ENCODE data around the gene DLG5.

GRCh38 chr10:77804371-77804770, 122.2 kb downstream of the DLG5 start:
- TF ChIP-seq, protein P1, sequence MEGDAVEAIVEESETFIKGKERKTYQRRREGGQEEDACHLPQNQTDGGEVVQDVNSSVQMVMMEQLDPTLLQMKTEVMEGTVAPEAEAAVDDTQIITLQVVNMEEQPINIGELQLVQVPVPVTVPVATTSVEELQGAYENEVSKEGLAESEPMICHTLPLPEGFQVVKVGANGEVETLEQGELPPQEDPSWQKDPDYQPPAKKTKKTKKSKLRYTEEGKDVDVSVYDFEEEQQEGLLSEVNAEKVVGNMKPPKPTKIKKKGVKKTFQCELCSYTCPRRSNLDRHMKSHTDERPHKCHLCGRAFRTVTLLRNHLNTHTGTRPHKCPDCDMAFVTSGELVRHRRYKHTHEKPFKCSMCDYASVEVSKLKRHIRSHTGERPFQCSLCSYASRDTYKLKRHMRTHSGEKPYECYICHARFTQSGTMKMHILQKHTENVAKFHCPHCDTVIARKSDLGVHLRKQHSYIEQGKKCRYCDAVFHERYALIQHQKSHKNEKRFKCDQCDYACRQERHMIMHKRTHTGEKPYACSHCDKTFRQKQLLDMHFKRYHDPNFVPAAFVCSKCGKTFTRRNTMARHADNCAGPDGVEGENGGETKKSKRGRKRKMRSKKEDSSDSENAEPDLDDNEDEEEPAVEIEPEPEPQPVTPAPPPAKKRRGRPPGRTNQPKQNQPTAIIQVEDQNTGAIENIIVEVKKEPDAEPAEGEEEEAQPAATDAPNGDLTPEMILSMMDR (IDR thresholded peaks at IDR 0.05): no peak
- no peak for TF ChIP-seq POLR2A (IDR thresholded peaks at IDR 0.05)

Measured in heart left ventricle (tissue), 13 donors.